ENCODE data around the gene GAS2.
A peak's percentile ranks its signal among the peaks of the same experiment; 100 is the strongest.

GAS2 gene

DNA sequence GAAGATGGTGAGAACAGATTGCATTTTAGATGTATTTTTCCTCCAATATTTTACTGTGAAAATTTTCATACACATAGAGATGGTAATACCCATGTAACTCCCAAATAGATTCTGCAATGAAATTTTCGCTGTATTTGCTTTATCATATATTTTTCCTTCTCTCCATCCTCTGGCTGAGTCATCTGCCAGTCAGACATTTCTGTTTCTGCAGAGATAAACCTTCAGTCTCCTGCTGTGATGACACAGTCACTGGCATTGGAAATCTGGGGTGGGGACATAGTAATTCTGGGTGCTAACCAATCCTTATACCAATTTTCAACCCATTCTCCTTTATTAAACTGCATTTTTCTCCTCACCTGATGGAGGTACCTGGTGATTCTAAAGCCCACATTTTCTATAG, 129.5 kb downstream of the GAS2 start:
- DNase-seq = no peak

DNA sequence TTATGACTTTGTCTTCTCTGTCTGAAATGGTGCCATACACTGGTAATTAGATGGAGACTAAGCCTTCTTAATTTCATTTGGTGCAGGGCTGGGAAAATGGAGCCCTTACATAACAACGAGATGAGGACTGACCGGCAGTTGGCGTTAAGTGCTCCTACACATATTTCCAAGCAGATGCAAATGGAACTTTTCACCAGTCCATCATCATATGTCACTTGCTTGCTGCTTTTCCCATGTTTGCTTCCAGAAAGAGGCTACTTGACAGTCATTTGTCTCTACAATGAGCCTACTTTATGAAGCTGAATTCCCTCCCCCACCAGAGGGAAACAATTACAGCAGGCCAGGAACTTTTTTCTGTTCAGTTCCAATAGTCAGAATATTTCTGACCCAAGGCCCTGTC, 130.6 kb downstream of the GAS2 start:
- DNase-seq = no peak

DNA sequence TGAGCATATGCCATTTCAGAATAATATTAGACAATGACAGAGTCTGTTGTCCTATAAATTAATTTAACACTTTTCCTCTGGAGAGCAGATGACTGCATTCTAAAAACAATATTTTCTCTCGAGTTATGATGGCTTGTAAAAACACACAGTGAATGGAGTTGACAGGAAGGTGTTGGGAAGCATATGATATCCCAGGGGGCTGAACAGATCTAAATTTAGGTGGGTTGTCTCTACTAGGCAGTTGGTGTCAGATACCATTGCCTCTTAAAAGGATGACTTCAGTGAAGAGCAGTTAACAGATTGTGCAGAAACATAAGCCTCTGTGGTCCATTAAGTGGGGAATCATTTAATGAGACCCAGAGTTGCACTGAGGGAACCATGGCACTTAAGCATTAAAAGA, 132.5 kb downstream of the GAS2 start:
- DNase-seq = no peak

DNA sequence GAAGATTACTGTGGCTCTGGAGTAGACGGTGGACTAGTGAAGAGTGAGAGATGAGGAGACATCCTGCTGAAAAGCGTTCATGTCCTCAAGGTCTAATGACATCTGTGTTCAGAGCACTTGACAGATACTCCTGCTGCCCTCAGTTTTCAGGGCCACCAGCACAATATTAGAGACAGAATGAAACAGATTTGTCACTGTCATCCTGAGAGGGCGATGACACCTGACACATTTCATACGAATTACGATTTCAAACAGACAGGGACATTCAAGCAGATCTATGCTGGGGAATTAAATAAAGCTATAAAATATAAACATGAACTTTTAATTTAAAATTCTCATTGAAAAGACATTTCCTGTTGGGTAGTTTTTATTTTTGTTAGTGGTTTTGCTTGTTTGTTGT, 134.1 kb downstream of the GAS2 start:
- no peak for DNase-seq

DNA sequence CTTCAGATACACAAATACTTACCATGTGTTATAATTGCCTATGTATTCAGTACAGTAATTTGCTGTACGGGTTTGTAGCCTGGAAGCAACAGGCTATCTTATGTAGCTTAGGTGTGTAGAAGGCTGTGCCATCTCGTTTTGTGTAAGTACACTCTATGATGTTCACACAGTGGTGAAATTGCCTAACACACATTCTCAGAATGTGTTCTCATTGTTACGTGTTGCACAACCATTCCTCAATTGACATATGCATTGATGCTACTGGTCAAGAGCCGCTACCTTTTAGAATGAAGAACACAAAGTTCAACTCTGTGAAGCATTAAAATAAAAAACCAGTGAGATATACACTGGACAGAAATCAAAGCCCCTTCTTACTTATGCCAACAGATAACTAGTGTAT, 136.4 kb downstream of the GAS2 start:
- no peak for DNase-seq

DNA sequence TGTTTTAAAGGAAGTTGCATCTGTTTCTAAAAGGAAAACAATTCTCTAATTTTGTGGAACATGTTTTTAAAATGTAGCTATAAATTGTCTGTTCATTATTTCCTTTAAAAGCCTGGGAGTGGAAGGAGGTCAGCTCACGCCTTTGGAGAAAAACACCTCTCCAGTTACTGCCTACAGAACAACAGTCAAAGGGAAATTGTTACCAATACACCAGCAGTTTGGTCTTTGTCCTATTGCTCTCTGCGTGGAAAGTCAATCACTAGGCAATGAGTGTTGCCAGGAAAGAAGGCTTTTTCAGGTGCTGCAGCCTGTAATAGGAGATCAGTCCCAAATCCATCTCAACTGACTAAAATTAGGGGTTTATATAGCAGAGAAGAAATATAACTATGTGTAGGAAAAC, 141.0 kb downstream of the GAS2 start:
- no peak for DNase-seq

DNA sequence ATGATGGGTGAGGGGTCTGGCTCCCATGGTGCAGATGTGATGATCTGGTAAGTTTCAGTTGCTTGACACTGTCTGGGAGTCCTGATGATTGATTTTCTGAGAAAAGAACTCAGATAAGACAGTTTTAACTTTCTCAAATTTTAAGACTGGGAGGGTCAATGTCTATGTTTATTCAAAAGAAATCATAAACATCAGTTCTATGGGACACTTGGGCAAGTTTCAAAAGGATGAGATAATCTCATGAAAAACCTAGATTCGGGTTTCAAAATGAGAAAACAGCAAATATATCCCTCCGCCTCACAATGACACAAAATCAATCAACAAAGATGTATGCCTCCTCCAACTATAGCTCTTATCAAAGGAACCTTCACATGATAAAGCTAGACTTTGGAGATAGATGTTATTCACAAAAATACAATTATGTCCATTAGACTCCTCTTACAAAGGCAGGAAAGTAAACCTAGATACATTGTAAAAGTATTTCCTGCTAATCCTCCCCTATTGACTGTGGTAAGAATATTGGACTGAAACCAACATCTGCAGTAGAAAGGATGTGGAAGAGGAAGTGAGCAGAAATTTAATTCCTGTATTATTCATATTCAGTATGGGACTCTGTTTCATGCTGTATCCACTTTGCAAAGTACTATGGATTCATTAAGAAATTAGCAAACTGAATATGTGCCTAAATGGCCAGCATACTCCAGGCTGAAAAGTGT, 141.6 kb downstream of the GAS2 start:
- no peak for DNase-seq

DNA sequence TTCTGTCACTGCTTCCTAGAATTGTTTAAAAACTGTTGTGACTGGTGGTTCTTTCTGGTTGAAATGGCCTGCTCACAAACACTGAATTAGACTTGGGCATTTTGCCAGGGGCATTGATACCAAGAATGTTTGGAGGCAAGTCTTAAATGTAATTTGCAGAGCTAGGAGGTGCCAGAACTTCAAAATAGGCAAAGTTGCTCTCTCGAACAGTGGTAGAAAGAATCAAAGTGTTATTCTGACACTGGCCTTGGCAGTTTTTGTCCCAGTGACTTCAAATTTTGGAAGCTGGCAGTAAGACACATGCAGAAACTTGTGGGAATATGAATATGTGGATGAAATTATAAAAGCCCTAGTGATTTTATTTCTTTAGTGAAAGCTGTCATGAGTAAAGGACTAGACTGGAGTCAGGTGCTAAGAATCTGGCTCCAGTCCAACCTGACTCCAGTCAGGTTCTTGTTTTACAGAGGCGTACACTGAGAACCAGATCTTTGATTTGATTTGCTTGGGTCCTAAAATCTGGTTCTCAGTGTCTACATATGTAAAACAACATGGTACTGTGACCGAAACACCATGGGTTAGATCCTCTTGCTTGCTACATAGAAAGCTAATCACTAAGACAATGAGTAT, 142.3 kb downstream of the GAS2 start:
- DNase-seq = no peak

DNA sequence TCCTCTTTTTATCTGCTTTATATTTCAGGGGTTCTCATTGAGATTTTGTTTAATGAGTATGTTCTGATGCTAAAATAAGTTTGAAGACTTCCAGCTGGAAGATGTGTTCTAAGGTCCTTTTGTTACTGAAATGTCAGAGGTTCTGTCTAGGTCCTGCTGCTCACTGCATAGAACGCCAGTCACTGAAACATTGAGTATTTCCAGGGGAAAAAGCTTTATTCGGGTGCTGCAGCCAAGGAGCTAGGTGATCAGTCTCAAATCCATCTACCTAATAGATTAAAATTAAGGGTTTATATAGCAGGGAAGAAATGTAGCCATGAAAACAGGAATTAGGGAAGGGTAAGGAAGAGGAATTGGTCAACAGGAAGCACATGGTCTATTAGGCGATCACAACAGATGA, 143.5 kb downstream of the GAS2 start:
- DNase-seq = no peak

DNA sequence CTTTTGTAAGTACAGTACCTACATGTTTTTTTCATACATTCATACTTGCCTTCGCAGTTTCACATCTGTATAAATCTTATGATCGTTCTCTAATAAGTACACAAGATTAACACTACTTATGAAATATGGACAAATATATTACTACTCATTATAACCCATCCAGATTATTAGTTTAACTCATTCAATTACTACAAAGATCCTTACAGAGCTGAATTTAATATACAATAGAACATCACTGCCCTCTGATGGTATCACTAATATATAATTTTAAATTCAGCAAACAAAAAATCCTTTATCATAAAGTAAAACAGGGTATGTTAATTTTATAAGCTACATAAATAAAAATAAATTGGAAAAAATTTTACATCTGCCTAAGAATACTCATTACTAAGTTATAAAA, 155.8 kb downstream of the GAS2 start:
- no peak for DNase-seq

DNA sequence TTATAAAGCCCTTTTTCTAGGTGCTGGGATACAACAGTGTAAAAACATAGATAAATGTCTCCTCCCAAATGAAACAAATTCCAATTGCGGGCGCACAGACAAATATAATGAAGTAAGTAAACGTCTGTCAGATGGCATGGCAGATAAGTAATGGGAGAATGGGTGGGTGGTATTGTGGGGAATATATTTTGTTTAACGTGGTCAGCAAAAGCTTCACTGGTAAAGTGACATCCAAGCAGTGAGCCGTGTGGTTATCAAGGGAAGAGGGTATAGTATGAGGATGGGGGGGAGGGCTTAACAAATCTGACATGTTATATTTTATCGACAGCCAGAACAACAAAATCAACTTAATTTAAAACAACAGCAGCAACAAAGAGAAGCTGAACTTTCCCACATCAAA, 162.0 kb downstream of the GAS2 start:
- DNase-seq = no peak

DNA sequence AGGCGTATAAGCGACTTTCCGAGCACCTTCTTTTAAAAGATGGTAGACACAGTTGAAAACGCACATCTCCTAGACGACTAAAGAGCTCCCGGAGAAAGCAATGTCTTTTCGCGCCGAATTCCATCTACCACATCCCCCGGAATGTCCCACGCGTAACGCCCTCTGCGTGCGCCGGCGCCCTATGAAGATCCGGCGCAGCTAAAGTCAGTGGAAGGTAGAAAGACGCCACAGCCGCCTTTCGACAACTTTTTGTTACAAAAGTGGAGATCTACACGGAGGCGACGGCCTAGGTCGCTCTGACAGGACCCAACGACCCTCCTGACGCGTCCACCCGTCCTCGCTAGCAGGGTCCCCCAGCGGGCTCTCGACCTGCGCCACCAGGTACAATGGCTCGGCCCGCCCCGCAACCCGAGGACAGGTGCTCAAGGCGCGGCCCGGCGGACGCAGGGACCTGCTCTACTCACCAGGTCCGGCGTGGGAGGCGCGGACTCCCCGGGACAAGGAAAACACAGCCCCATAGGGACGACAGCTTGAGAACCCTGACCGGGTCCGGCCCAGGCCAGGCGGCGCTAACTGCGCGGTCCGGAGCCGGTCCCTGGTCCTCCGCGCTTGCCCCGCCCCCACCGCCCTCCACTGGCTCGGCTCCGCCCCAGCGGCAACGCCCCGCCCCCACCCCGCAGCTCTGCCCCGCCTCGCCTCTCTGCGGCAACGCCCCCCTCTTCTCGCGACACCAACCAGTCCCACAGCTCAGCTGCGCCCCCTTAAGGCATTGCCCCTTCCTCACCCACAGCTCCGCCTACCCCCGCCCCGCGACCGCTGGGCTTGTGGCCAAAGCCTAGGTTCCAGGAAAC, 163.0 kb downstream of the GAS2 start, which contains the start of gene SVIP:
SVIP (minus strand) TSS at position 571 of the 851 bp plus-strand sequence; CDS start at position 518, 53 bp downstream.
- DNase-seq = peak; percentile 96

DNA sequence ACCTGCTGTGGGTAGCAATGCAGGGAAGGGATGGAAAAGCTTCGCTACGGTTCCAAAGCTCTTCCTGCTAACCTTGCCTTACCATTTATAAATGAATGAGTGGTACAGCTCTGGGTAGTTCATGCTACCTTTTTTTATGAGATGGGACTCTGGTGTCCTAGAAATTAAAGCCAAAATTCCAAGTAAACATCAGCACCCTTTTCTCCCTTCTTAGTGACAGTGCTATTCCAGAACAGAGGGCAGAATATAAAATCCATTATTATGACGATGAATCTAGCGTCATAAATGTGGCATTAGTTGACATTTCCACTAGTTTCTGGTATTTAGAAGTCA, 163.6 kb downstream of the GAS2 start:
- DNase-seq = no peak

DNA sequence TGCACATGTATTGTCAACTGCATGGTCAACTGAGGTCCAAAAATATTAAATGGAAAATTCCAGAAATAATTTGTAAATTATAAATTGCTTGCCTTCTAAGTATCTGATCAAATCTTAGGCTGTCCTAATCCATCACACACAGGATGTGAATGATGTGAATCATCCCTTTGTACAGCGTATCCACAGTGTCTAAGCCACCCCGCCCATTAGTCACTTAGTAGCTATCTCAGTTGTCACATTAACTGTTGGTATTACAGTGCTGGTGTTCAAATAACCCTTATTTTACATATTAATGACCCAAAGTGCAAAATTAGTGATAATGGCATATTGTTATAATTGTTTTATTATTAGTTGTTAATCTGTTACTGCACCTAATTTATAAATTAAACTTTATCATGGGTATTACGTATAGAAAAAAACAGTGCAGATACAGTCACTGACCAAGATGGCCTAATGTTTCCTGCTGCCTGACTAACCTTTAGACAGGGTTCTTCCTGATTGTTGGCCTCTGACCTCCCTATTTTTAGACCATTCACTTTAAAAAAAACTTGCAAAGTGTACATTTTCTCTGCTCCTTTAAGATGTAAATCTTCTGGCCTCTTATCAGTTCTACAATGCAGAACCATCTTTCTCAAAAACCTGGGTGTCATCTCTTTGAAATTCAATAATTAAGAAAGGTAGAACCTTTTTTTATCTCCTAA, 166.1 kb downstream of the GAS2 start:
- no peak for DNase-seq

DNA sequence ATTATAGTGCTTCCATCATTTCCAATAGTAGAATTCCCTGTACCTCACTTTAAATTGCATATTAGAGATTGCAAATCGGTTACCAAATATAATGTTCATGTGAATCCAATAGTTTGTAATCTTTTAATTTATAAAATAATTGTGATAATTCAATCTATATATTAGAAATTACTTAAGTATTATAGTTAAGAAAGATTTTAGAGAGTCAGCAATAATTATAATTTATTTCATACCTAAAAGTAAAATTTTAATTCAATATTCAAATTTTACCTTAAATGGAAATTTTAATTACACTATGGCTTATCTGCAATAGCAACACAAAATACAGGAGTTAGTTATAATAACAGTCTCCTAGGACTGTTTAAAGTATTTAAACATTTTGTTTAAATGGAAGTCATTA, 180.3 kb downstream of the GAS2 start:
- no peak for DNase-seq

DNA sequence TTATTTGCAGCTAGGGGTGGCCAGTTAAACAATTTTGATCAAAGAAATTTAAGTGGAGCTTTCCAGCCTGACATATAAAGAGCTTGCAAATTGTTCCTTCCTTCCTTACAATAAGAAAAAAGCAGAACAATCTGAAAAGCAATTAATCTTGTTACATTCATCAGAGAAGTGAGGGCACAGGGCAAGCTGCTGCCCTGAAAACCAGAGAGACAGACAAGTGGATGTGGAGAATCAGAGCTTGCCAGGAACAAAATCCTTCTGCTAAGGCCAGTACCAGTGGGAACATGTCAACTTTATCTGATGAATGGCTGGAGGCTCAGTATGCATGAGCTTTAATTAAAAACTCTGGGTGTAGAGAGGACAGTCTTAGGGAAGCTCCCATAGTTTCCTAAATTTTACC, 185.1 kb downstream of the GAS2 start:
- DNase-seq = no peak

DNA sequence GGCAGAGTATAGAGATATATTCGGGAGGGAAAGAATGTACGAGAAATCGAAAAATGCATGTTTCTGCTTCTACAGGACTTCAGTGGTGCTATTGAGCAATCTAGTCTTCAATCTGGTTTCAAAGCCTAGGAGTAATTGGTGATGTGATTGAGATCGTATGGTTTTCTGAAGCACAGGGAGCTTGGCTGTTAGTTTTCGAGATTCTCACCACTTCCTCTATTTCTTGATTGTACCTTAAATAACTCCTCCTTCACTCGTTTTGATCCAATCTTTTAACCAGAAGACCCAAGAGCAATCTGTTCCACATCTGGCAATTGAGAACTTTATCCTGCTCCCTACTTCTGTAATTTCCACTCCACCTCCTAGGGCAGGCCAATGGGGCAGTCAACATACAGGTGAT, 193.3 kb downstream of the GAS2 start:
- no peak for DNase-seq

DNA sequence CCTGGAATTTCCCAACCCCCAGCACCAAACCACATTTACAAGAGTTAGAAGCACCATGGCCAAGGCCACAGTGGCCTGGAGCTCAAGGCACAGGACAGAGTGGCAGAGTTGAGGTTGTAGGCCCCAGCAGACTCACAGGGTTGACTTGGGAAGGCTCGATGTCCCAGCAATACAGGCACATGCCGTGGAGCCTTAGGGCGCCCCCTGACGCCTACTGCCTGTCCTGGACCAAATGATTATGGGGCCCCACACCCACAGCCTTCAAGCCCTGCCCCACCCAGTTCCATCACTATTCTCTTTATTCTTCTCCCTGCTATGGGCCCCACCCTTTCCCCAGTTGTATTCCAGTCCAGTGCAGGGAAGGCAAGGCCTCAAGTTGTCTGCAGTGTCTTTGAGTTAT, 193.8 kb downstream of the GAS2 start, which contains the start of gene CCDC179:
CCDC179 (minus strand) TSS at position 234 of the 400 bp plus-strand sequence; CDS start at position 181, 53 bp downstream.
- no peak for DNase-seq
